ENCODE measurements around the gene SREK1. TPM values are rescaled to one million over a fixed set of nuclear protein-coding genes. Genes with fewer than 3 reads are reported as not detected.

SREK1 gene
- total RNA-seq, 1 donor from 2014 or later: 60.7 TPM

DNA sequence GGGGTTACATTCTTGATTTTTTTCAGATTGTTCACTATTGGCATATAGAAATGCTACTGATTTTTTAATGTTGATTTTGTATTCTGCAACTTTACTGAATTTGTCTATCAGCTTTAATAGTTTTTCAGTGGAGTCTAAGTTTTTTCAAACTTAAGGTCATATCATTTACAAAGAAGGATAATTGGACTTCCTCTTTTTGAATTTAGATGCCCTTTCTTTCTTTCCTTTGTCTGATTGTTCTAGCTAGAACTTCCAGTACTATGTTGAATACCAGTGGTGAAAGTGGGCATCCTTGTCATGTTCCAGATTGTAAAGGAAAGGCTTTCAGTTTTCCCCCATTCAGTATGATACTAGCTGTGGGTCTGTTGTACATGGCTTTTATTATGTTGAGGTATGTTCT lies 49.3 kb downstream of the SREK1 start:
- Histone ChIP-seq H3K4me3 (no peak overlapping the region), H3K36me3 (no peaks in the 10 kb centered on the region), H3K27me3 (ENCODE audit: low read depth) (no peaks in the 10 kb centered on the region), H3K9me3 (no peaks in the 10 kb centered on the region), H3K27ac (no peak overlapping the region), H3K4me1 (no peaks in the 10 kb centered on the region)
- no peak for ATAC-seq
- TF ChIP-seq, protein P1, sequence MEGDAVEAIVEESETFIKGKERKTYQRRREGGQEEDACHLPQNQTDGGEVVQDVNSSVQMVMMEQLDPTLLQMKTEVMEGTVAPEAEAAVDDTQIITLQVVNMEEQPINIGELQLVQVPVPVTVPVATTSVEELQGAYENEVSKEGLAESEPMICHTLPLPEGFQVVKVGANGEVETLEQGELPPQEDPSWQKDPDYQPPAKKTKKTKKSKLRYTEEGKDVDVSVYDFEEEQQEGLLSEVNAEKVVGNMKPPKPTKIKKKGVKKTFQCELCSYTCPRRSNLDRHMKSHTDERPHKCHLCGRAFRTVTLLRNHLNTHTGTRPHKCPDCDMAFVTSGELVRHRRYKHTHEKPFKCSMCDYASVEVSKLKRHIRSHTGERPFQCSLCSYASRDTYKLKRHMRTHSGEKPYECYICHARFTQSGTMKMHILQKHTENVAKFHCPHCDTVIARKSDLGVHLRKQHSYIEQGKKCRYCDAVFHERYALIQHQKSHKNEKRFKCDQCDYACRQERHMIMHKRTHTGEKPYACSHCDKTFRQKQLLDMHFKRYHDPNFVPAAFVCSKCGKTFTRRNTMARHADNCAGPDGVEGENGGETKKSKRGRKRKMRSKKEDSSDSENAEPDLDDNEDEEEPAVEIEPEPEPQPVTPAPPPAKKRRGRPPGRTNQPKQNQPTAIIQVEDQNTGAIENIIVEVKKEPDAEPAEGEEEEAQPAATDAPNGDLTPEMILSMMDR (IDR thresholded peaks at IDR 0.05): no peak
- no peak for DNase-seq
- intact Hi-C loops (cut with DNase I): no loop called here

DNA sequence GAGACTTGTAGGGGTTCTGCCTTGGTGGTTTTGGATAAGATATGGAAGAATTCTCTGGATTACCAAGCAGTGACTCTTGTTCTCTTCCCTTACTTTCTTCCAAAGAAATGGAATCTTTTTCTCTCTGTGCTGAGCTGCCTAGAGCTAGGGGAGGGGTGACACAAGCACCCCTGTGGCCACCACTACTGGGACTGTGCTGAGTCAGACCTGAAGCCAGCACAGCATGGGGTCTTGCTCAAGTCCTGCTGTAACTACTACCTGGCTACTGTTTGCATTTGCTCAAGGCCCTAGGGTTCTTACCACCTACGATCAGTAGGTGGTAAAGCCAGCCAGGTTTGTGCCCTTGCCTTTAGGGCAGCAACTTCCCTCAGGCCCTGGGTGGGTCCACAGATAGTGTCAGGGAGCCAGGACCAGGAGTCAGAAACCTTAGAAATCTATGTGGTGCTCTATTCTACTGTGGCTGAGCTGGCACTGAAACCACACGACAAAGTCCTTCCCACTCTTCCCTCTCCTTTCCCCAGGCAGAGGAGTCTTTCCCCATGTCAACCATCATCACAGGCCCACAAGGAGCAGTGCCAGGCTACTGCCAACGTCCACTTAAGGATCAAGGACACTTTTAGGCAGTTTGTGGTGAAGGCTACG lies 53.8 kb downstream of the SREK1 start:
- TF ChIP-seq, protein P1 (IDR thresholded peaks at IDR 0.05): no peak
- ATAC-seq: no peak
- no peaks in the 10 kb centered on the region for H3K4me1 ChIP-seq
- intact Hi-C loops (cut with DNase I): no loop called here
- no peaks in the 10 kb centered on the region for H3K9me3 ChIP-seq
- H3K27ac ChIP-seq: no peak overlapping the region
- no peaks in the 10 kb centered on the region for H3K36me3 ChIP-seq
- no peak for DNase-seq
- H3K4me3 ChIP-seq: no peak overlapping the region
- no peaks in the 10 kb centered on the region for H3K27me3 ChIP-seq (ENCODE audit: low read depth)

GRCh38 chr5:66198837-66199236 lies 54.7 kb downstream of the SREK1 start:
- no peak for DNase-seq
- ATAC-seq: no peak
- Histone ChIP-seq H3K4me3 (no peak overlapping the region), H3K36me3 (no peaks in the 10 kb centered on the region), H3K9me3 (no peaks in the 10 kb centered on the region), H3K27me3 (ENCODE audit: low read depth) (no peaks in the 10 kb centered on the region), H3K27ac (no peak overlapping the region), H3K4me1 (no peaks in the 10 kb centered on the region)
- intact Hi-C loops (cut with DNase I): no loop called here
- TF ChIP-seq, protein P1 (IDR thresholded peaks at IDR 0.05): no peak

DNA sequence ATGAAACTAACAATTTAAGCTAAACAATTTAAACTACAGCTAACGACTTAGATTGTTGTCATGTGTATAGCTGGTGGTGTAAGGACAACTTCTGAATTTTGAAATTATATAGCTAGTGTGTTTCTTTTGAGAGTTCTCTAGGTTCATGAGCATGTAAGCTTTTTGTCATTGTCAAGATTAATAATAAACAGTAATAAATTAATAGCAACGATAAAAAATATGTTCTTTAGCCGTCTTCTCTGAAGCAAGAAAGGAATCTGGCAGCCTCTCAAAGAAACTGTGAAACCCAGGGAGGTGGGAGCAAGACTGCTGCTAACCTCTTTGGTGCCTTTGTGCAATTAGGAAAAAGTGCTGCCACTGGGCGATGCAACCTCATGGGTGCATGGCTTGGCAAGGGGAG lies 59.4 kb downstream of the SREK1 start:
- Histone ChIP-seq H3K4me1 (no peaks in the 10 kb centered on the region), H3K27ac (no peak overlapping the region), H3K36me3 (no peaks in the 10 kb centered on the region), H3K4me3 (no peak overlapping the region), H3K9me3 (no peaks in the 10 kb centered on the region), H3K27me3 (ENCODE audit: low read depth) (no peaks in the 10 kb centered on the region)
- no peak for ATAC-seq
- DNase-seq: no peak
- intact Hi-C loops (cut with DNase I): no loop called here
- TF ChIP-seq, protein P1 (IDR thresholded peaks at IDR 0.05): no peak

GRCh38 chr5:66206465-66206864 lies 62.4 kb downstream of the SREK1 start:
- Histone ChIP-seq H3K27ac (no peak overlapping the region), H3K9me3 (no peaks in the 10 kb centered on the region), H3K4me3 (no peak overlapping the region), H3K36me3 (no peaks in the 10 kb centered on the region), H3K4me1 (no peaks in the 10 kb centered on the region), H3K27me3 (ENCODE audit: low read depth) (no peaks in the 10 kb centered on the region)
- TF ChIP-seq, protein P1 (IDR thresholded peaks at IDR 0.05): no peak
- ATAC-seq: no peak
- intact Hi-C loops (cut with DNase I): no loop called here
- DNase-seq: no peak
